ENCODE measurements around the gene RAB11FIP4.

Gene RAB11FIP4

GRCh38 chr17:31462261-31462660 lies 70.8 kb downstream of the RAB11FIP4 start:
- DNase-seq: no peak

DNA sequence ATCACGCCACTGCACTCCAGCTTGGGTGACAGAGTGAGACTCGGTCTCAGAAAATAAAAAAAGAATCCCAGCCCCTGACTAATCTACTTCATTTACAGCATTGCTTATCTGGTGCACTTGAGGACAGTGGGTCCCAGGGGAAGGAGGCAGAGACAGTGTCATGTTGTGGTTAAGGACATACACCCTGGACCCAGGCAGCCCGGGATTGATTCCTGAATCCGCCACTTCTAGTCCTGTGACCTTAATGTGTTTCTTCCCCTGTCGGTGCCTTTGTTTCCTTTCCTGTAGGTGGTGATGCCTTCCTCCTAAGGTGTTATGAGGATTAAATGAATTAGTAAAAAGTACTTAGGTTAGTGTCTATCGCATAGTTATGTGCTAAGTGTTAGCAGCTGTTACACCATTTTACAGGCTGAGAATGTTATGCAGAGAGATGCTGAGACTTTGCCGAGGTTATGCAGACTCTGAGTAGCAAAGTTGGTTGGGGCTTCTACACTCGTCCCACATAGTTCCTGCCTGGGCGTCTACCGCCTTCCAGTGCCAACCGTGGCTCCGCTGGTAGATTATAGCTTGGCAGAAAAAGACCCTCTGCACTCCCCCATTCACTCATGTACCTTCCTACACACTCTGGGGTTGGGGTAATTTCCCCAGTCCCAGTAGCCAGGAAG lies 74.8 kb downstream of the RAB11FIP4 start:
- DNase-seq: no peak

DNA sequence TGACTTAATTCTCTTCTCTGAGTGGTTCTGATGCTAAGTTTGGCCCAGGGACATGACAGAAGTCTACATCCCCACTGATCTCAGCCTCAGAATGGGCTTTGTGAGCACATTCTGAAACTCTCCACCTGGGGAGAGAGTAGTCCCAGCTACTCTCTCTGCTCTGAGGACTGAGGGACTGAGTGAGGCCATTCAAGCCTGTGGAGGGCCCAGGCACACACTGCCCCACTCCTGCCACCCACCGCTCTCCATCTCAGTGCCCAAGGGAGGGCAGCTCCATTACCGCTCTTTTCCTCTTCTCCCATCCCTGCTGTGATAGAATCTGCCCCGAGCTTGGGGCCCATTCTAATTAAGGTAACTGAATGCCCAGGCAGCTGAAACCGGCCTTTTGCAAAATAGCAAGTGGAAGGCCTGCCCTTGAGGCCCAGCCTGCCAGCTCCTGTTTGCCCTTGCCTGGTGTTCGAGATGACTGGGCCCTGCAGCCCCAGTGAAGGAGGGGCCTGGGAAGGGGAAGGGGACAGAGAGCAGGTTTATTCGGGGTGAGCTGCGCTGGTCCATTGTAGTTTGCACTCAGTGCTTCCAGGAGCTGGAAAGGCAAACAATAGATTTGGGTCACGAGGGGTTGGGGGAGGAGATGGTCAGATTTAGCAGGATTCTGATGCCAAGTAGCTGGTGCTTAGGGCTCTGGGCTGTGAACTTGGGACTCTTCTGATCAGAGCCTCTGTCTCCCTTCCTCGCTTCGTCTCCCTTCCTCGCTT lies 76.2 kb downstream of the RAB11FIP4 start:
- no peak for DNase-seq

DNA sequence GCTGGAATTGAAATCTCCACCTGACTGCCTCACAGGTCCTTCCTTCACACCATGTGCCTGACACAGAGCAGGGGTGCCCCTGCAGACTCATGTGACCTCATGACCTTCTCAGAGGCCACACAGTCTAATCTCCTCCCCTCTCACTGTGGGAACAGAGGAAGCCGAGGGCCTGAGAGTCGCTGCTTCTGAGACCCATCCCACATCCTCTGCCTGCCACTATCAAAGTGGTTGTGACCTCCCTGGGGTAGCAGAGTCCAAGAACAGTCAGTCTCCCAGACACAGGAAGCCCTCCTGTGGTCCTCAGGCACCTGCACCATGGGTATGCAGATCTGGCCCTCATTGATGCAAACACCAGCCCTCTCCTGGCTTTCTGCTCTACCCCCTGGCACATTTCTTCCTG lies 78.5 kb downstream of the RAB11FIP4 start:
- no peak for DNase-seq

DNA sequence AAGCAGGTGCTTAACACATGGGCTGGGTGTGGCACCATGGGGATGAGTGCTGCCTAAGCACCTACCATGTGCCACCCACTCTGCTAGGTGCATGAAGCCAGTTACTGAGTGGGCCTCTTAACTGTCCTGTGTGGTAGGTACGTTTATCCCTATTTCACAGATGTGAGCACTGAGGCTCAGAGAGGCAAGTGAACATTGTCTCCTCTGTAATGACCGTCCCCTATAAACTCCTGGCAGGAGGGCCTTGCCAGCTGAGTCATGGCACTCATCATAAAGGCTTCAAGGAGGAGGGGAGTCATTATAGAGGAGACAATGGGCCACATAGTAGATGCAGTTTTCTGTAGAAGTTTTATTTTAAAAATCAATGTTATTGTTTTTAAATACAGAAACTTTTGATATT lies 79.1 kb downstream of the RAB11FIP4 start:
- no peak for DNase-seq

DNA sequence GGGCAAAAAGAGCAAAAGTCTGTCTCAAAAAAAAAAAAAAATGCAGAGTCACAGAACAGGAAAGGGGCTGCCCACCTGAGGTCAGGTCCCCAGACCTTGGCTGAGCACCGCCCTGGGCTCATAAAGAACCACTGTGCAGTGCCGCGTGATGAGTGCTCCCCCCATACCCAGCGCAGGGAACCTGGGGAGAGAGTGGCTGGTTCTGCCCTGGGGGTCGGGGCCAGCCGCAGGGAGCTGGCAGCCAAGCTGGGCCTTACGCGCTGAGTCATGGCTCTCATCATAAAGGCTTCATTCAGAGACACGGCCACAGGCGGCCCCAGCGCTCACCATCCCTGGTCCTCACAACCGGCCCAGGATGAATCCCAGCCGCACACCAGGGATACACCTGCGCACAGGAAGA lies 80.7 kb downstream of the RAB11FIP4 start:
- DNase-seq: no peak

DNA sequence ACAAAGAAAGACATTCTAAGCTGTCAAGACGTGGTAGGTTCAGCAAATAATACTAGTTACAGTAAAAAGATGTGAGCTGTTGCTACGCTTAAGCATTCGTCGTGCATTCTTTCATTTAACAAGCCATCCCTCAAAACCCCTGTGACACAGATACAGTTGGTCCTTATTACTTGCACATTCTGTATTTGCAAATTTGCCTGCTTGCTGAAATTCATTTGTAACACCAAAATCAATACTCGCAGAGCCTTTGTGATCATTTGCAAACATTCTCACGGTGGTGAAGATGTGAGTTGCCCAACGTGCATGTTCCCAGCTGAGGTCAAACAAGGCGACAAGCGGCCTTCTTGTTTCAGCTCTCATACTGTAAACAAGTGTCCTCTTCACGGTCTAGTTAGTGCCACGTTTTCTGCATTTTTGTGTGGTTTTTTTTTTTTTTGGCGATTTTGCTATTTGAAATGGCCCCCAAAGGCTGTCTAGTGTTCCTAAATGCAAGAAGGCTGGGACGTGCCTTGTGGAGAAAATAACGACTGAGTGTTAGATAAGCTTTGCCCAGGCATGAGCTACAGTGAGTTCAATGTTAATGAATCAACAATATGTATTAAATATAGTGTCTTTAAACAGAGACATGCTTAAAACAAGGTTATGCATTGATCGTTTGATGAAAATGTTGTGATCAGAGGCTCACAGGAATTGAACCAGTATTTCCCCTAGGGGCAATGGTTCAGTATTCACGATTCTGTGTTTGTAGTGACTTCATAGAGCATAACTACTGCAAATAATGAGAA lies 84.1 kb downstream of the RAB11FIP4 start:
- no peak for DNase-seq

GRCh38 chr17:31476525-31477416 lies 85.3 kb downstream of the RAB11FIP4 start:
- DNase-seq: no peak

- no peak for DNase-seq
Observed at GRCh38 chr17:31477417-31478055, 86.1 kb downstream of the RAB11FIP4 start.

GRCh38 chr17:31479062-31479408 lies 87.6 kb downstream of the RAB11FIP4 start:
- DNase-seq: no peak

- DNase-seq: no peak
Observed at GRCh38 chr17:31479524-31479923, 88.0 kb downstream of the RAB11FIP4 start.

DNA sequence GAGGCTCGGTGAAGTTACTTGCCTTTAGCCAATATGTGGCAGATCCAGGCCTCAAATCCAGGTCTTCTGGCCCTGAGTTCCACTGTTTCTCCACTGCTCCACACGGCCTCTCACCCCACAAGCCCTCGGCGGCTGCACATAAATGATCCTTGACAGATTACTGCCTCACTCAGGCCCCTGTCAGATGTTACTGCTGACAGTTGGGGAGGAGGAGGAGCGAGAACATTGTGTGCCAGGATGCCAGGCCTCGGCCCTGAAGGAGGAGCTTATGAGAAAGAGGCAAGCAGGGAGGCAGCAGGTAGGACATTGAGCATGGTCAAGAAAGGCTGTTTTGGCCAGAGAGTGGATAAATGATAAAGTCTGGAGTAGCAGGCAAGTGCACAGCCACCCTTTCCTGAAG lies 88.6 kb downstream of the RAB11FIP4 start:
- no peak for DNase-seq

GRCh38 chr17:31480904-31481782 lies 89.7 kb downstream of the RAB11FIP4 start:
- no peak for DNase-seq

- no peak for DNase-seq
Observed at GRCh38 chr17:31481783-31482081, 90.3 kb downstream of the RAB11FIP4 start.

- no peak for DNase-seq
Observed at GRCh38 chr17:31484821-31485220, 93.3 kb downstream of the RAB11FIP4 start.

- DNase-seq: no peak
Observed at GRCh38 chr17:31486351-31487062, 95.0 kb downstream of the RAB11FIP4 start.

GRCh38 chr17:31487063-31487647 lies 95.7 kb downstream of the RAB11FIP4 start:
- DNase-seq: no peak

DNA sequence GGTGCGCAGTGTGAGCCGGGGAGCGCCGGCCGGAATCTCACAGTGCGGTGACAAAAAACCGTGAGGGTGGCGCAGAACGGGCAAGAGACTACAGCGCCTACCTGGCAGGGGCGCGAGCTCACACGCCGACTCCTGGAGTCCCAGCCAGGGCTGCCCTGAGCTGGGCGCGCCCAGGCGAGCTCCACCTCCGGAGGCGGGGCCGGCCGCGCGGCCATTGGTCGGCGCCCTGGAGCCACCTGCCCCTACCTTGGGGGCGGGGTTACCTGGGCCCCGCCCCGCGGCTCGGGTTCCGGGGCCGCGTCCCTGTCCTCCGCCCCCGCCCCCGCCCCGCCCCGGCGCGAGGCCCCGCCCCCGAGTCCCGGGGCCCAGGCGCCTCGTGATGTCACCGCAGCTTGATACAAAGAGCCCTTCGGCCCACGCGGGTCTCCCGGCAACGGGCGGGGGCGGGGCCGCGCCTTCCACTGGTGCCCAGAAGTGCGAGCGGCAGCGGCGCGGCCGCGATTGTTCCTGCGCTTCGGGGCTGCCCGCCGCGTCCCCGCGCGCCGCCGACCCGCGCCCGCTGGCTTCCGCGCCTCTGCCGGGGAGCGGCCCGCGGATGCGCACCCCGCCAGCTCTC lies 96.3 kb downstream of the RAB11FIP4 start:
- peak; percentile 90 for DNase-seq

GRCh38 chr17:31488264-31488981 lies 96.9 kb downstream of the RAB11FIP4 start:
- peak; percentile 31 for DNase-seq
